Measurements from ENCODE around the gene PGA4.
"Not testable (repeated sequence)": the region's sequence is repeated elsewhere in the genome, so short reads cannot be mapped to it uniquely, and the experiment has no call there.

The PGA4 gene

DNA sequence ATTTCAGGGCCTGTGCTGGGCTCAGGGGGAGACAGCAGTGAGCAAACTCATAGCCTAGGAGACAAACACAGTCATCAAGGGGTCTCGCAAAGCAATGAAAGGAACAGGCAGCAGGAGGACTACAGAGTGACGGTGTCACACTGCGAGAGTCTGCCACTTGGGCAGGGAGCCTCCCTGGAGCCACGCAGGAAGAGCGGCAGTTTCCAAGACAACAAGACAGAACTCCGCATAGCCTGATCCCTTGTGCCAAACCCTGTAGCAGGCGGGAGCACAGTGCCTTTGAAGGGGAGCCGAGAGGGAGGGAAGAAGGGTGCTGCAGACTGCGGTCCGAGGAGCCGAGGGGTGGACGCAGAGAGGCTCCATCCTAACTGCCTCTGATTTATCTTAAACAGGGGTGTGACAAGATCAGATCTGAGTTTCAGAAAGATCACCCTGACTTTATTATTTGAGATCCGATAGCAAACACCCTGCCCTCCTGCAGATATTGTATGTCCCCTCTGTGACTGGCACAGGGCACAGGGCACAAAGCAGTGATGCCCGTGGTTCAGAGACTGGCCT is 17.6 kb upstream of the PGA4 start:
- DNase-seq (ENCODE audit: low spot score), result not testable (repeated sequence)

DNA sequence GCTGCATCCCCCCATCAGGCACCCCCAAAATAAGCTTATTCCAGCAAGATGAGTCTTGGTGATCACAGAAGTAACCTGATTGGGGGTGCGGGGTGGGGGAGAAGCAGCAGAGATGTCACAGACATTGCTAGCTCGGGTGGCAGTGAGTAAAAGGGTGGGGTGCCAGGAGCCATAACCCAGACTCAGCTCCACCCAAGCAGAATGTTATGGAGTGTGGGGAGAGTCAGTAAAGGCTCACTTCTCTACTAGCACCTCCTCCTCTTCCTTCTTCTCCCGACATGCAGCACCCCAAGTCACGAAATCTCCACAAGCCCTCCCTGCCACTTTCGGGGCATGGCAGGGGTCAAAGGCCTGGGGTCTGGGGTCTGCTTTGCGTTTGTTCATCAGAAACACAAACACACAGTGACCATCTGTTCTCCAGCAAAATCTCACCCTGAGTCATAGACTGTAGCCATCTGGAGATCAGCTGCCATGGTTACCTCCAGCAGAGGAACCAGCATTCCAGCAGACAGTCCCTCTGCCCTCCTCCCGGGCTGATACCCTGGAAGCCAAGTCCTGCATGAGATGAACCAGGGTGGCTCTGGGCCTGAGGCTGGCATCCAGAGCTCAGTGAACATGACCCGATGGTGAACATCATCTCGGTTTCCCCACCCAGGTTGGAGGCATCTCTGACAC is 14.4 kb upstream of the PGA4 start:
- not testable (repeated sequence) for DNase-seq (ENCODE audit: low spot score)

DNA sequence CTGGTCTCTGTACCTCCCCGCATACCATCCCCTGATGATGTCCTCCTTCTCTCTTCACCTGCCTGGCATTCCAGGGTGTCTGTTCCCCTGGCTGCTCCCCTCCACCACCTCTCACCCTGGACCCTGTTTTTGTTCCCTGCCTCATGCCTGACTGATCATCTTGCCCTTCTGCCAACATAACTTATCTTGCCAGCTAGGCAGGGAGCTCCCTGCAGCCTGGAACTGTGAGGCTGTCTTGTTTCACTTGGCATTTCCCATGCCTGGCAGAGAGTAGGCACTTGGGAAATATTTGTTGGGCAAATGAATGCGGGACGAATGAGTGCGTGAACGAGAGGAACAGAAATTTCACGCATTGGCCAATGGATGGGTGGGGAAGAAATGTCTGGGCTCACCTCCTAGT is 11.5 kb upstream of the PGA4 start:
- not testable (repeated sequence) for DNase-seq (ENCODE audit: low spot score)

DNA sequence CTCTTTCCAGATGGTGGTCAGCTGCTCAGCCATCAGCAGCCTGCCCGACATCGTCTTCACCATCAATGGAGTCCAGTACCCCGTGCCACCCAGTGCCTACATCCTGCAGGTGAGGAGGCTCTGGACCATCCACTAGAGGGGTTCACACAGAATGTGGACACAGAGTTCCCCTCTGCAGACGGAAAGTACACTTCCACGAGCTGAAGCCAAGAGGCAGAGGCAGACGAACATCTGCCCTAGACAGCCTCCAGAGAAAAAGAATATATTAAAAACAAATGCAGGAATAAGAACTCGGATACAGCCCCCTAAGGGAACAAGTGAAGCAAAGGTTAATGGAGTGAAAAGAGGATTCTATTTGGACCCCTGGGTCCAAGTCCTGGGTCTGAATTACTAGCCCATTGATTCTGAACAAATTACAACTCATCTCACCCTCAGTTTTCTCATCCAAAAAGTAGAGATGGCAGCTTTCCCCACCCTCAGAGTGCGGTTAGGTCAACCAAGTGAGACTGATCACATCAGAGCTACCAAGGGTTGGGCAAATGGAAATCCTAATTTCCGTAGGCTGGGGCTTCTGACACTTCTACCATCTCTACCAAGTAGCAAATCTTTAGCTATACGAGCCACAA is 10.7 kb upstream of the PGA4 start:
- not testable (repeated sequence) for DNase-seq (ENCODE audit: low spot score)

DNA sequence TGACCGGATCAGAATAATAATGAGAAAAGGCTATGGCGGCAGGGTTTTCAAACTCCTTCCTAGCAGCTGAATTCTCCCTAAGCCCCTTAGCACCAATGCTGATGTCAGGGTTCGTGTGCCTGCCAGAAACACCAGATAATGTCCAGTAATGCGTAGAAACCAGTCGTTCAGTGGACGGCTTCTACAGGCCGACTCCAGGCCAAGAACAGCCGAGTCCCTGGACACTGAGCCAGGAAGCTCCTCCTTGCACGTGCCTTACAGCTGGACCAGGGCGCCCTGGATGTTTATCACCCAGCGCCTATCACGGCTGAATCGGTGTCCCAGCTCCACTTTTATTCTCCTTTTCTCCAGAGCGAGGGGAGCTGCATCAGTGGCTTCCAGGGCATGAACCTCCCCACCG is 9.9 kb upstream of the PGA4 start:
- not testable (repeated sequence) for DNase-seq (ENCODE audit: low spot score)

DNA sequence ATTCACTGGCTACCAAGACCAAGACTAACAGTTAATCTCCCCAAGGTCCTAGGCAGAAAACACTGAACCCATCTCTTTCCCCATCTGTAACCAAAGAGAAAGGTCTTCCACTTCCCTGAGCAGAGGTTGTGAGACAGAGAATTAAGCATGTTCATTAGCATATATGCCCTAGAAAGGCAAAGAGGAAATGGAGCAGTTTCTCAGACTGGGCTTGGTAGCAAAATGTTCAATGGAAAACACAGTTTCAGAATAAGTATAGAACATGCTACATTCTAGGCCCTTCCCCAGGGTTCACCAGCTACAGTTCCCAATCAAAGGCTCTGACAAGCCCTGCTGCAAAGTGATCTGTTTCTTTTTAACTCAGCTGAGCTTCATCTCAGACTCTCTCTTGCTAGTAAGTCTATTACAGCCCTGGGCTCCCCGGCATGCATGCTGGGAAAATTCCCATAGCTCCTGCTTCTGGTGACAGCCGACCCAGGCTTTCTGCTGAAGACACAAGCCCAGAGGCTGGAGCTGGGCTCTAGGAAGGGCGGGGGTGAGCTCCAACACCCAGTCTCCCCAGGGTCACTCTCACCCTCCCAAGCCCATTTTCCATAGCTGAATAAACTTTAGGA is 8.3 kb upstream of the PGA4 start:
- DNase-seq (ENCODE audit: low spot score), result not testable (repeated sequence)

DNA sequence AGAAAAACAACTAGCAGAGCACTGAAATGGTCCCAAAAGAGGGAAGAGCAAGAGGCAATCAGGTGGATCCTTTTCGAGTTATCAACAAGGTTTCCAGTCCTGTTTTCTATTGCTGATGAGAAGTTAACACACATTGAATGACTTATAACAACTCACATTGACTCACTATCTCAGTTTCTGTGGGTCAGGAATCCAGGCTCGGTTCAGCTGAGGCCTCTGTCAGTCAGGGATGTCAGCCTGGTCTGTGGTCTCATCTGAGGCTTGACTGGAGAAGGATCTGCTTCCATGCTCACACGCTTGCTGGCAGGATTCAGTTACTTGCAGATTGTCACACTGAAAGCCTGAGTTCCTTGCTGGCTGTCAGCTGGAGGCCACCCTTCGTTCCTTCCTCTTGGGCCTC is 3.8 kb upstream of the PGA4 start:
- not testable (repeated sequence) for DNase-seq (ENCODE audit: low spot score)

DNA sequence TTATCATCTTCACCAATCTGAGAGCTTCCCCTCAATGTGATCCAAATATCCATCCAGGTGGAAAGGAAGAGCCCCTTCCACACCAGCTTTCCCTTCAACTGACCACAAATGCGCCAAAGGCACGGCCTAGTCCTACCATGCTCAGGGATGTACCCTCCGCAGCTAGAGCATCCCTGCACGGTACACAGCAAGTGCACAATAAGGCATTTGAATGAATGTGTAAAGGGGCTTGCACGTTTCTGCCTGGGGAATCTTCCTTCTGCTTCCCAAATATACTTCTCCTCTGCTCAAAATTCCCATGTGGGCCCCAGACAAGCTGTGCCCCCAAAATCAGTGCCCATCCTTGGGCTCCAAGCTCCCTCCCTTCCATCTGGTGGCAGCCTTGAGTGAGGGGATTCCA is 3.1 kb upstream of the PGA4 start:
- not testable (repeated sequence) for DNase-seq (ENCODE audit: low spot score)

DNA sequence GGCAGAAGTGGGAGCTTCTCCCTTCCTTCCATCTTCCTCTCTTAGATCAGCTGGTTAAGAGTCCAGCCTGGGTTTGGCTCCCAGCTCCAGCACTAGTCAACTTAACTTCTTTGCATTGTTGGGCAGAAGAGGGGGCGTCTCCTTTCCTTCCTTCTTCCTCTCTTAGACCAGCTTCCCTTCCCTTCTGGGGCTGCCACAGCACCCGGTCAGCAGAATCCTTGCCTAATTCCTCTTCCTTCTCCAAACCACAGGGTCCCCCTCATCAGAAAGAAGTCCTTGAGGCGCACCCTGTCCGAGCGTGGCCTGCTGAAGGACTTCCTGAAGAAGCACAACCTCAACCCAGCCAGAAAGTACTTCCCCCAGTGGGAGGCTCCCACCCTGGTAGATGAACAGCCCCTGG is 545 bp downstream of the PGA4 start:
- DNase-seq (ENCODE audit: low spot score), result not testable (repeated sequence)

DNA sequence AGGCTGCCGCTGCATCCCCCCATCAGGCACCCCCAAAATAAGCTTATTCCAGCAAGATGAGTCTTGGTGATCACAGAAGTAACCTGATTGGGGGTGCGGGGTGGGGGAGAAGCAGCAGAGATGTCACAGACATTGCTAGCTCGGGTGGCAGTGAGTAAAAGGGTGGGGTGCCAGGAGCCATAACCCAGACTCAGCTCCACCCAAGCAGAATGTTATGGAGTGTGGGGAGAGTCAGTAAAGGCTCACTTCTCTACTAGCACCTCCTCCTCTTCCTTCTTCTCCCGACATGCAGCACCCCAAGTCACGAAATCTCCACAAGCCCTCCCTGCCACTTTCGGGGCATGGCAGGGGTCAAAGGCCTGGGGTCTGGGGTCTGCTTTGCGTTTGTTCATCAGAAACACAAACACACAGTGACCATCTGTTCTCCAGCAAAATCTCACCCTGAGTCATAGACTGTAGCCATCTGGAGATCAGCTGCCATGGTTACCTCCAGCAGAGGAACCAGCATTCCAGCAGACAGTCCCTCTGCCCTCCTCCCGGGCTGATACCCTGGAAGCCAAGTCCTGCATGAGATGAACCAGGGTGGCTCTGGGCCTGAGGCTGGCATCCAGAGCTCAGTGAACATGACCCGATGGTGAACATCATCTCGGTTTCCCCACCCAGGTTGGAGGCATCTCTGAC is 4.5 kb downstream of the PGA4 start:
- not testable (repeated sequence) for DNase-seq (ENCODE audit: low spot score)

DNA sequence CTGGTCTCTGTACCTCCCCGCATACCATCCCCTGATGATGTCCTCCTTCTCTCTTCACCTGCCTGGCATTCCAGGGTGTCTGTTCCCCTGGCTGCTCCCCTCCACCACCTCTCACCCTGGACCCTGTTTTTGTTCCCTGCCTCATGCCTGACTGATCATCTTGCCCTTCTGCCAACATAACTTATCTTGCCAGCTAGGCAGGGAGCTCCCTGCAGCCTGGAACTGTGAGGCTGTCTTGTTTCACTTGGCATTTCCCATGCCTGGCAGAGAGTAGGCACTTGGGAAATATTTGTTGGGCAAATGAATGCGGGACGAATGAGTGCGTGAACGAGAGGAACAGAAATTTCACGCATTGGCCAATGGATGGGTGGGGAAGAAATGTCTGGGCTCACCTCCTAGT is 7.3 kb downstream of the PGA4 start:
- DNase-seq (ENCODE audit: low spot score), result not testable (repeated sequence)

DNA sequence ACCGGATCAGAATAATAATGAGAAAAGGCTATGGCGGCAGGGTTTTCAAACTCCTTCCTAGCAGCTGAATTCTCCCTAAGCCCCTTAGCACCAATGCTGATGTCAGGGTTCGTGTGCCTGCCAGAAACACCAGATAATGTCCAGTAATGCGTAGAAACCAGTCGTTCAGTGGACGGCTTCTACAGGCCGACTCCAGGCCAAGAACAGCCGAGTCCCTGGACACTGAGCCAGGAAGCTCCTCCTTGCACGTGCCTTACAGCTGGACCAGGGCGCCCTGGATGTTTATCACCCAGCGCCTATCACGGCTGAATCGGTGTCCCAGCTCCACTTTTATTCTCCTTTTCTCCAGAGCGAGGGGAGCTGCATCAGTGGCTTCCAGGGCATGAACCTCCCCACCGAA is 8.9 kb downstream of the PGA4 start:
- DNase-seq (ENCODE audit: low spot score), result not testable (repeated sequence)

DNA sequence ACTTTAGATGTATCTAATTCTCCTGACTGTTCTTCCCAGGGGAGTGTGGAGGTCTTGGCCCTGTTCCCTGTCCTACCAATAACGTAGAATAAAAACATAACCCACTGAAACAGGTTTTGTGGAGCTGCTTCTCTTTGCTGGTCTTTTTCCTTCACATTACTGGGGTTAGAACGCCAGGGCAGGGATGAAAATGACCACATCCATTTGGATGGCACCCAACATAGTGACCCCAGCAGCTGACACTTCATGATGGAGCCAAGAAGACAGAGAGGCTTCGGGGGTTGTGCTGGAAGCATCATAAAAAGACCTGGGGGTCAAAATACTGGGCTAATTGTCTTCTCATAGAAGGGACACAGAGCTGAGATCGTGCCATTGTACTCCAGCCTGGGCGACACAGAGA is 9.4 kb downstream of the PGA4 start:
- DNase-seq (ENCODE audit: low spot score), result not testable (repeated sequence)

DNA sequence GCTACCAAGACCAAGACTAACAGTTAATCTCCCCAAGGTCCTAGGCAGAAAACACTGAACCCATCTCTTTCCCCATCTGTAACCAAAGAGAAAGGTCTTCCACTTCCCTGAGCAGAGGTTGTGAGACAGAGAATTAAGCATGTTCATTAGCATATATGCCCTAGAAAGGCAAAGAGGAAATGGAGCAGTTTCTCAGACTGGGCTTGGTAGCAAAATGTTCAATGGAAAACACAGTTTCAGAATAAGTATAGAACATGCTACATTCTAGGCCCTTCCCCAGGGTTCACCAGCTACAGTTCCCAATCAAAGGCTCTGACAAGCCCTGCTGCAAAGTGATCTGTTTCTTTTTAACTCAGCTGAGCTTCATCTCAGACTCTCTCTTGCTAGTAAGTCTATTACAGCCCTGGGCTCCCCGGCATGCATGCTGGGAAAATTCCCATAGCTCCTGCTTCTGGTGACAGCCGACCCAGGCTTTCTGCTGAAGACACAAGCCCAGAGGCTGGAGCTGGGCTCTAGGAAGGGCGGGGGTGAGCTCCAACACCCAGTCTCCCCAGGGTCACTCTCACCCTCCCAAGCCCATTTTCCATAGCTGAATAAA is 10.5 kb downstream of the PGA4 start:
- DNase-seq (ENCODE audit: low spot score), result not testable (repeated sequence)

DNA sequence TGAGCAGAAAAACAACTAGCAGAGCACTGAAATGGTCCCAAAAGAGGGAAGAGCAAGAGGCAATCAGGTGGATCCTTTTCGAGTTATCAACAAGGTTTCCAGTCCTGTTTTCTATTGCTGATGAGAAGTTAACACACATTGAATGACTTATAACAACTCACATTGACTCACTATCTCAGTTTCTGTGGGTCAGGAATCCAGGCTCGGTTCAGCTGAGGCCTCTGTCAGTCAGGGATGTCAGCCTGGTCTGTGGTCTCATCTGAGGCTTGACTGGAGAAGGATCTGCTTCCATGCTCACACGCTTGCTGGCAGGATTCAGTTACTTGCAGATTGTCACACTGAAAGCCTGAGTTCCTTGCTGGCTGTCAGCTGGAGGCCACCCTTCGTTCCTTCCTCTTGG is 15.0 kb downstream of the PGA4 start:
- DNase-seq (ENCODE audit: low spot score), result not testable (repeated sequence)

DNA sequence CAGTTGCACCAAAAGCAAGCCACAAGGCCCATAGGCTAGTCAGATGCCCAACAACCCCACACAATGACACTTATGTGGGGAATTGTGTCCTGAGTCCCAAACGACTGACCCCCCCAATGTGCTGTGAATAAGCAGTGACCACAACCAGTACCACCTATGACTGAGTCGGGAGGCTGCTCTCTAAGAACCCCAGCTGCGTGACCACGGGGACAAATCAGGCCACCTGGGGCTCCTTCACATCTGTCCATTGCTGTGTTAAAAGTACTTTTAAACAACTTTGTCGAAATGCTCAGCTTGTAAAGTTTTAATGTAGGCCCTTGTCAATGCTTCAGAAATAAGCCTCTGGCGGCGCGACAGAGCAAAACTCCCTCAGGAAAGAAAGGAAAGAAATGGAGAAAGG is 18.1 kb downstream of the PGA4 start:
- not testable (repeated sequence) for DNase-seq (ENCODE audit: low spot score)

DNA sequence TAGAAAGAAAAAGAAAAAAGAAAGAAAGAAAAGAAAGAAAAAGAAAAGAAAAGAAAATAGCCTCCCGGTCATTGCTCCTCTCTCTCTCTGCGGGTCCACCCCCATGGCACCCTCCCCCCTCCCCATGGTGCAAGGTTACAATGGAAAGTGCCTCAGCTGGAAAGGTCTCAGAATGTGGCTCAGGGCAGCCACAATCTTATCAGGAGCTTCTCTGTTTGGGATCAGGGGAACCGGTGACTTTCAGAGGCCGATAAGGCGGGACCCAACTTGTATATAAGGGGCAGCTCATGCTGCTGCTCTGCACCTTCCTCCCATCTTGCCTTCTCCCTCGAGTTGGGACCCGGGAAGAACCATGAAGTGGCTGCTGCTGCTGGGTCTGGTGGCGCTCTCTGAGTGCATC is 18.7 kb downstream of the PGA4 start, which contains the start of gene PGA5:
Gene PGA5, plus strand, starts transcription at position 301 of the 400 bp plus-strand sequence. Its CDS starts 52 bp downstream, at position 353.
- not testable (repeated sequence) for DNase-seq (ENCODE audit: low spot score)

DNA sequence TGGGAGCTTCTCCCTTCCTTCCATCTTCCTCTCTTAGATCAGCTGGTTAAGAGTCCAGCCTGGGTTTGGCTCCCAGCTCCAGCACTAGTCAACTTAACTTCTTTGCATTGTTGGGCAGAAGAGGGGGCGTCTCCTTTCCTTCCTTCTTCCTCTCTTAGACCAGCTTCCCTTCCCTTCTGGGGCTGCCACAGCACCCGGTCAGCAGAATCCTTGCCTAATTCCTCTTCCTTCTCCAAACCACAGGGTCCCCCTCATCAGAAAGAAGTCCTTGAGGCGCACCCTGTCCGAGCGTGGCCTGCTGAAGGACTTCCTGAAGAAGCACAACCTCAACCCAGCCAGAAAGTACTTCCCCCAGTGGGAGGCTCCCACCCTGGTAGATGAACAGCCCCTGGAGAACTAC is 19.4 kb downstream of the PGA4 start:
- not testable (repeated sequence) for DNase-seq (ENCODE audit: low spot score)

DNA sequence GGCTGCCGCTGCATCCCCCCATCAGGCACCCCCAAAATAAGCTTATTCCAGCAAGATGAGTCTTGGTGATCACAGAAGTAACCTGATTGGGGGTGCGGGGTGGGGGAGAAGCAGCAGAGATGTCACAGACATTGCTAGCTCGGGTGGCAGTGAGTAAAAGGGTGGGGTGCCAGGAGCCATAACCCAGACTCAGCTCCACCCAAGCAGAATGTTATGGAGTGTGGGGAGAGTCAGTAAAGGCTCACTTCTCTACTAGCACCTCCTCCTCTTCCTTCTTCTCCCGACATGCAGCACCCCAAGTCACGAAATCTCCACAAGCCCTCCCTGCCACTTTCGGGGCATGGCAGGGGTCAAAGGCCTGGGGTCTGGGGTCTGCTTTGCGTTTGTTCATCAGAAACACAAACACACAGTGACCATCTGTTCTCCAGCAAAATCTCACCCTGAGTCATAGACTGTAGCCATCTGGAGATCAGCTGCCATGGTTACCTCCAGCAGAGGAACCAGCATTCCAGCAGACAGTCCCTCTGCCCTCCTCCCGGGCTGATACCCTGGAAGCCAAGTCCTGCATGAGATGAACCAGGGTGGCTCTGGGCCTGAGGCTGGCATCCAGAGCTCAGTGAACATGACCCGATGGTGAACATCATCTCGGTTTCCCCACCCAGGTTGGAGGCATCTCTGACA is 23.3 kb downstream of the PGA4 start:
- not testable (repeated sequence) for DNase-seq (ENCODE audit: low spot score)

DNA sequence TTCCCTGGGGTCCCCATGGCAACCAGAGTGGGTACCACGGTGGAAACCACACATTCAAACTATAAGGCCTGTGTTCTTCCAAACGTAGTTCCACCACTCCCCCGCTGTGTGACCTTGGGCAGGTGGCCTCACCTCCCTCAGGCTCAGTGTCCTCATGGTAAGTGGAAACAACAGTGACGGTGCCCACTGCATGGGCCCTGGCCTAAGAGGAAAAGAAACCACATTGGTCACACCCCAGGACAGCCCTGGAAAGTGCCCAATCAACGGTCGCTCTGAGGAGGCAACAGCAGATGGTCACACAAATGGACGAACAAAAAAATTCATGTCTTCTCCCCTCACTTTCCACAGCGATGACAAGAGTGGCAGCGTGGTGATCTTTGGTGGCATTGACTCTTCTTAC is 25.9 kb downstream of the PGA4 start:
- DNase-seq (ENCODE audit: low spot score), result not testable (repeated sequence)

DNA sequence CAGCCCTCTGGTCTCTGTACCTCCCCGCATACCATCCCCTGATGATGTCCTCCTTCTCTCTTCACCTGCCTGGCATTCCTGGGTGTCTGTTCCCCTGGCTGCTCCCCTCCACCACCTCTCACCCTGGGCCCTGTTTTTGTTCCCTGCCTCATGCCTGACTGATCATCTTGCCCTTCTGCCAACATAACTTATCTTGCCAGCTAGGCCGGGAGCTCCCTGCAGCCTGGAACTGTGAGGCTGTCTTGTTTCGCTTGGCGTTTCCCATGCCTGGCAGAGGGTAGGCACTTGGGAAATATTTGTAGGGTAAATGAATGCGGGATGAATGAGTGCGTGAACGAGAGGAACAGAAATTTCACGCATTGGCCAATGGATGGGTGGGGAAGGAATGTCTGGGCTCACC is 27.1 kb downstream of the PGA4 start:
- DNase-seq (ENCODE audit: low spot score), result not testable (repeated sequence)

Measured in D341Med (cell line).